B cell (primary cell): ENCODE results near the gene TANC1. TPM values are rescaled to one million over a fixed set of nuclear protein-coding genes. Genes with fewer than 3 reads are reported as not detected.

Experiments used
- ATAC-seq: fragments of 200-7000 bp; cut with Tn5 transposase; one replicate; pipeline ENCODE4 v1.10.0; 2021; ENCODE audit warnings: low read depth, mild to moderate bottlenecking, moderate number of reproducible peaks, moderate library complexity
- CTCF ChIA-PET: fragments of 350-600 bp; sonication (Branson Sonifier 250); formaldehyde crosslinking; loops from one replicate; lab custom pipeline; 2021; ENCODE audit warnings: antibody characterized with exemption, inconsistent platforms; lab: Charles Lee
- POLR2A ChIA-PET: fragments of 350-600 bp; sonication (Branson Sonifier 250); formaldehyde crosslinking; loops from one replicate; lab custom pipeline; 2021; ENCODE audit warnings: antibody characterized with exemption; lab: Charles Lee
- DNase-seq: peaks from one replicate; pipeline ENCODE4 v3.0.0; 2013
- H2AFZ ChIP-seq: 2 replicates; pipeline ENCODE4 v1.6.1; 2012; ENCODE audit warnings: mild to moderate bottlenecking, low read depth, low read length; ENCODE audit not compliant: insufficient read depth, poor library complexity, severe bottlenecking
- H3K27ac ChIP-seq, 2 donors: 1 replicate in 1 of 2; 2 replicates in 1 of 2; pipeline ENCODE4 v1.5.1; 2012 to 2013; ENCODE audit warnings: low read length in 2 of 2, mild to moderate bottlenecking in 2 of 2, moderate library complexity in 1 of 2
- H3K27me3 ChIP-seq, 4 experiments: fragments of 200-600 bp in 1 of 4; sonication (generic) in 1 of 4; replicated peaks in 1 of 4; 1 replicate in 2 of 4; 2 replicates in 2 of 4; pipeline versions ENCODE4 v1.6.1 to v1.7.0; 2013 to 2016; ENCODE audit warnings: low read length in 3 of 4, mild to moderate bottlenecking in 2 of 4, mixed read lengths in 1 of 4, moderate library complexity in 1 of 4; ENCODE audit not compliant: insufficient read depth in 4 of 4, control insufficient read depth in 3 of 4; ENCODE audit errors: control extremely low read depth in 1 of 4
- H3K36me3 ChIP-seq, 2 experiments: replicated peaks in 1 of 2; 1 replicate in 1 of 2; 2 replicates in 1 of 2; pipeline versions ENCODE4 v1.6.1 to v1.7.1; 2013; ENCODE audit warnings: low read length in 1 of 2; ENCODE audit not compliant: insufficient read depth in 2 of 2, control insufficient read depth in 1 of 2; ENCODE audit errors: control extremely low read depth in 1 of 2, extremely low read depth in 1 of 2
- H3K4me1 ChIP-seq, 2 donors: fragments of 200-600 bp in 1 of 2; sonication (generic) in 1 of 2; 1 replicate in 1 of 2; 2 replicates in 1 of 2; pipeline versions ENCODE4 v1.5.1 to v1.6.1; 2013 to 2017; ENCODE audit warnings: low read length in 2 of 2; ENCODE audit not compliant: control insufficient read depth in 2 of 2, insufficient read depth in 2 of 2
- H3K4me2 ChIP-seq: replicated peaks from 2 replicates; pipeline ENCODE3; 2012; ENCODE audit warnings: mild to moderate bottlenecking, low read depth, low read length; ENCODE audit not compliant: poor library complexity, severe bottlenecking
- H3K4me3 ChIP-seq, 5 experiments: fragments of 200-600 bp in 1 of 5; sonication (generic) in 1 of 5; 1 replicate in 3 of 5; 2 replicates in 2 of 5; pipeline versions ENCODE4 v1.5.1 to v1.7.0; 2011 to 2016; ENCODE audit warnings: low read length in 4 of 5, mild to moderate bottlenecking in 4 of 5, low read depth in 2 of 5, control low read depth in 1 of 5, moderate library complexity in 1 of 5; ENCODE audit not compliant: insufficient read depth in 1 of 5; ENCODE audit errors: control extremely low read depth in 1 of 5, extremely low read depth in 1 of 5
- H3K79me2 ChIP-seq: fragments of 200-600 bp; sonication (generic); one replicate; pipeline ENCODE4 v1.6.0; 2016; ENCODE audit warnings: low read length; ENCODE audit not compliant: control insufficient read depth, insufficient read depth
- H3K9ac ChIP-seq: fragments of 200-600 bp; sonication (generic); 2 replicates; pipeline ENCODE4 v1.6.1; 2017; ENCODE audit warnings: mild to moderate bottlenecking, low read length, moderate library complexity
- H3K9me3 ChIP-seq, 3 donors: one replicate each; pipeline versions ENCODE4 v1.6.1 to v1.7.1; 2013; ENCODE audit warnings: low read length in 2 of 3; ENCODE audit not compliant: control insufficient read depth in 2 of 3, insufficient read depth in 1 of 3; ENCODE audit errors: control extremely low read depth in 1 of 3
- H4K20me1 ChIP-seq: 2 replicates; pipeline ENCODE4 v1.6.0; 2012; ENCODE audit warnings: mild to moderate bottlenecking, low read length; ENCODE audit not compliant: insufficient read depth, control insufficient read depth, poor library complexity, severe bottlenecking
- H3K27ac Mint-ChIP-seq: one replicate; pipeline ENCODE4 v1.8.0; 2021; ENCODE audit warnings: mixed read lengths
- H3K27me3 Mint-ChIP-seq: one replicate; pipeline ENCODE4 v1.8.0; 2021; ENCODE audit warnings: mixed read lengths
- H3K4me1 Mint-ChIP-seq: one replicate; pipeline ENCODE4 v1.8.0; 2021; ENCODE audit warnings: mixed read lengths
- H3K4me3 Mint-ChIP-seq: one replicate; pipeline ENCODE4 v1.8.0; 2021; ENCODE audit warnings: mixed read lengths
- H3K9me3 Mint-ChIP-seq: one replicate; pipeline ENCODE4 v1.8.0; 2022; ENCODE audit warnings: mixed read lengths; ENCODE audit not compliant: insufficient read depth
- EZH2 ChIP-seq: IDR thresholded peaks from 2 replicates; pipeline ENCODE4 v1.6.1; 2012; ENCODE audit warnings: borderline replicate concordance, low read depth, mild to moderate bottlenecking, moderate library complexity, low read length; ENCODE audit not compliant: insufficient read depth, poor library complexity, severe bottlenecking
- WGBS: methylation state at CpG from one replicate; pipeline ENCODE4 v1.1.5; 2013; ENCODE audit warnings: missing lambda C conversion rate; ENCODE audit not compliant: insufficient coverage; 5-methylcytosine and 5-hydroxymethylcytosine counted together
- intact Hi-C: fragments of 100-400 bp; cut with micrococcal nuclease; formaldehyde crosslinking; loops from one replicate; pipeline ENCODE4 v1.10.0; 2022
- polyA plus RNA-seq: library from polyadenylated mRNA; depleted of rRNA; stranded (reverse); fragments of >200 nt; gene quantifications from 2 replicates; pipeline ENCODE4 v1.2.3, GENCODE V29; 2012
- total RNA-seq, 2 donors: library from RNA; stranded (reverse); fragments of 120-200 nt in 1 of 2; gene quantifications; 1 replicate in 1 of 2; 2 replicates in 1 of 2; pipeline versions ENCODE4 v1.2.3 to v1.2.4, GENCODE V29; 2013 to 2022
- TF ChIP-seq, protein P1 (sequence below): fragments of 200-600 bp; IDR thresholded peaks from one replicate; pipeline ENCODE4 v1.8.0; 2022; ENCODE audit warnings: antibody characterized with exemption, mild to moderate bottlenecking

The TANC1 gene
- total and polyA plus RNA-seq, 2 donors (not counting 1 experiment from before 2014, with no cell fraction given) = 0.13 TPM; not detected in 1

DNA sequence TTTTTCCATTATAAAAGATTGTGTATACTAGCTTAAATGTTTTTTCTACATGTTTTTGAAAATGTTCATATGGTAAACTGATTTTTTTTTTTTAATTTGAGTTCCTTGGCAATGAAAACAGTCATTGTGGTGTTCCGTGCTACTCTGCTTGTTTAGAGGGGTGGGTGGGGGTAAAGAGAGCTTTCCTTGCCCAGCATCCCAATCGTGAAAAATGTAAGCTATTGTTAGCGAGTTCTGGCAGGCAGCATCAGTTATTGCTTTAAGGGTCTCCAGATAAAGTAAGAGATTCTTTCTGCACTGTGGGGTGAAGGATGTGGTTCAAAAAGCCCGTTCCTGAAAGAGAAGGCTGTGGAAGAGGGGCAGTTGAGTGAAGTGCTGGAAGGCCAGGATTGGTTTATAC is 118.4 kb downstream of the TANC1 start:
- Mint-ChIP-seq H3K9me3 (no peaks in the 10 kb centered on the region), H3K27ac (no peak overlapping the region), H3K4me3 (no peak overlapping the region), H3K4me1 (peaks cover 31% of the 10 kb centered on the region), H3K27me3 (no peaks in the 10 kb centered on the region)
- POLR2A ChIA-PET = no interaction called here
- Histone ChIP-seq H3K4me1 (peaks cover 29 to 30% of the 10 kb centered on the region in 2 donors), H3K4me2 (no peak overlapping the region), H3K4me3 (no peak overlapping the region), H2AFZ (no peak overlapping the region), H4K20me1 (no peaks in the 10 kb centered on the region), H3K27me3 (no peaks in the 10 kb centered on the region), H3K79me2 (no peaks in the 10 kb centered on the region), H3K9me3 (no peaks in the 10 kb centered on the region), H3K9ac (no peak overlapping the region), H3K36me3 (no peaks in the 10 kb centered on the region), H3K27ac (no peak overlapping the region)
- no peak for ATAC-seq
- WGBS = 6% methylated on average over 3 of the region's 4 CpGs
- intact Hi-C loops = no loop called here
- DNase-seq = no peak
- CTCF ChIA-PET = interaction anchor here (0.7 to 1.2 kb wide), 2 partner anchors 32 to 748 kb away, joined by 3 to 4 read pairs; no protein-coding TSS in a partner anchor
- TF ChIP-seq, protein P1, sequence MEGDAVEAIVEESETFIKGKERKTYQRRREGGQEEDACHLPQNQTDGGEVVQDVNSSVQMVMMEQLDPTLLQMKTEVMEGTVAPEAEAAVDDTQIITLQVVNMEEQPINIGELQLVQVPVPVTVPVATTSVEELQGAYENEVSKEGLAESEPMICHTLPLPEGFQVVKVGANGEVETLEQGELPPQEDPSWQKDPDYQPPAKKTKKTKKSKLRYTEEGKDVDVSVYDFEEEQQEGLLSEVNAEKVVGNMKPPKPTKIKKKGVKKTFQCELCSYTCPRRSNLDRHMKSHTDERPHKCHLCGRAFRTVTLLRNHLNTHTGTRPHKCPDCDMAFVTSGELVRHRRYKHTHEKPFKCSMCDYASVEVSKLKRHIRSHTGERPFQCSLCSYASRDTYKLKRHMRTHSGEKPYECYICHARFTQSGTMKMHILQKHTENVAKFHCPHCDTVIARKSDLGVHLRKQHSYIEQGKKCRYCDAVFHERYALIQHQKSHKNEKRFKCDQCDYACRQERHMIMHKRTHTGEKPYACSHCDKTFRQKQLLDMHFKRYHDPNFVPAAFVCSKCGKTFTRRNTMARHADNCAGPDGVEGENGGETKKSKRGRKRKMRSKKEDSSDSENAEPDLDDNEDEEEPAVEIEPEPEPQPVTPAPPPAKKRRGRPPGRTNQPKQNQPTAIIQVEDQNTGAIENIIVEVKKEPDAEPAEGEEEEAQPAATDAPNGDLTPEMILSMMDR = no peak
- no peak for TF ChIP-seq EZH2

DNA sequence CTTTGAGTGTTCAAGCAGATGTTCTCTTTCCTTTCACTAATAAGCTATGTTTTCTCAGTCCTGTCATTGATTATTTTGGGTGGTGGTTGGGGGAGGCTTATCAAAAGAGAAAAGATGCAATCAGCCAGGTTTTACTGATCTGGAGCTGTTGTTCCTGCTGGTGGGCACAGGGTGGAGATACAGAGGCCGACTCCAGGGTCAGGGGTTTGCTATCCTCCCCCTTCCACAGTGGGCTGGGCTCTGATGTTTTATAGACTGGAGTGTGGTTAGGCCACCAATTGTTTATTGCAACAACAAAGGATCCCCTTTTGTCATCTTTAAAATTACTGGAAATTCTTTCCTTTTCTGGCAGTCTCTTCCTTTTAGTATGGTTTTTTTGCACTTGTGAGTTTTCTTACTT is 120.5 kb downstream of the TANC1 start:
- no peaks in the 10 kb centered on the region for H3K9me3 ChIP-seq
- H3K27ac Mint-ChIP-seq = no peak overlapping the region
- ChIA-PET CTCF (no interaction called here), POLR2A (no interaction called here)
- no peaks in the 10 kb centered on the region for H4K20me1 ChIP-seq
- no peaks in the 10 kb centered on the region for H3K9me3 Mint-ChIP-seq
- peaks cover 48% of the 10 kb centered on the region in 2 donors for H3K4me1 ChIP-seq
- H3K27ac ChIP-seq = no peak overlapping the region
- H3K79me2 ChIP-seq = no peaks in the 10 kb centered on the region
- H3K4me3 Mint-ChIP-seq = no peak overlapping the region
- H3K4me2 ChIP-seq = no peak overlapping the region
- H3K27me3 ChIP-seq = no peaks in the 10 kb centered on the region
- H2AFZ ChIP-seq = no peak overlapping the region
- TF ChIP-seq EZH2 = no peak
- TF ChIP-seq, protein P1 = no peak
- no CpG with 5 or more reads among the region's 1 CpG for WGBS
- no peak overlapping the region for H3K9ac ChIP-seq
- no peaks in the 10 kb centered on the region for H3K27me3 Mint-ChIP-seq
- no peak for DNase-seq
- H3K36me3 ChIP-seq = no peaks in the 10 kb centered on the region
- intact Hi-C loops = no loop called here
- peaks cover 50% of the 10 kb centered on the region for H3K4me1 Mint-ChIP-seq
- no peak overlapping the region for H3K4me3 ChIP-seq
- no peak for ATAC-seq
